Astrocyte (in vitro differentiated cells and primary cell): Measurements from ENCODE around the gene PRRC1. TPM values are rescaled to one million over a fixed set of nuclear protein-coding genes. Genes with fewer than 3 reads are reported as not detected.
A peak's percentile ranks its signal among the peaks of the same experiment; 100 is the strongest.

Experiments
- DNase-seq: peaks from one replicate; pipeline ENCODE4 v3.0.0-alpha.2; 2010; ENCODE audit warnings: low read depth
- FAIRE-seq: peaks from 2 replicates; lab custom pipeline; 2011; peaks lifted over from hg19 to GRCh38; lab: Jason Lieb, UNC
- H2AFZ ChIP-seq: 2 replicates; pipeline ENCODE4 v1.6.0; 2012; ENCODE audit warnings: low read depth, low read length, inconsistent platforms
- H3K27ac ChIP-seq: 2 replicates; pipeline ENCODE4 v1.5.1; 2011; ENCODE audit warnings: low read depth, low read length, inconsistent platforms
- H3K27me3 ChIP-seq: 2 replicates; pipeline ENCODE4 v1.6.0; 2011; ENCODE audit warnings: low read length, inconsistent platforms; ENCODE audit not compliant: insufficient read depth
- H3K36me3 ChIP-seq: 2 replicates; pipeline ENCODE4 v1.5.1; 2011; ENCODE audit warnings: low read length, inconsistent platforms; ENCODE audit not compliant: insufficient read depth
- H3K4me1 ChIP-seq: 2 replicates; pipeline ENCODE4 v1.5.1; 2011; ENCODE audit warnings: low read length, inconsistent platforms; ENCODE audit not compliant: insufficient read depth
- H3K4me2 ChIP-seq: 2 replicates; pipeline ENCODE4 v1.6.0; 2012; ENCODE audit warnings: low read length, inconsistent platforms
- H3K4me3 ChIP-seq: 2 replicates; pipeline ENCODE4 v1.5.1; 2011; ENCODE audit warnings: low read depth, mild to moderate bottlenecking, low read length, inconsistent platforms; ENCODE audit not compliant: insufficient read depth
- H3K79me2 ChIP-seq: 2 replicates; pipeline ENCODE4 v1.6.0; 2012; ENCODE audit warnings: mild to moderate bottlenecking, low read length, inconsistent platforms; ENCODE audit not compliant: insufficient read depth
- H3K9ac ChIP-seq: 2 replicates; pipeline ENCODE4 v1.6.0; 2012; ENCODE audit warnings: mild to moderate bottlenecking, low read length, inconsistent platforms
- H3K9me3 ChIP-seq: 2 replicates; pipeline ENCODE4 v1.5.1; 2012; ENCODE audit warnings: low read depth, mild to moderate bottlenecking, low read length, inconsistent platforms; ENCODE audit not compliant: insufficient read depth
- H4K20me1 ChIP-seq: 2 replicates; pipeline ENCODE4 v1.6.0; 2012; ENCODE audit warnings: low read length, inconsistent platforms; ENCODE audit not compliant: insufficient read depth
- H3K27ac Mint-ChIP-seq: one replicate; pipeline ENCODE4 v1.8.0; 2021; ENCODE audit warnings: mild to moderate bottlenecking, mixed read lengths; ENCODE audit not compliant: unreplicated experiment
- H3K27me3 Mint-ChIP-seq: one replicate; pipeline ENCODE4 v1.8.0; 2021; ENCODE audit warnings: low read depth, mixed read lengths; ENCODE audit not compliant: unreplicated experiment
- H3K36me3 Mint-ChIP-seq: one replicate; pipeline ENCODE4 v1.8.0; 2021; ENCODE audit warnings: low read depth, mixed read lengths; ENCODE audit not compliant: unreplicated experiment
- H3K4me1 Mint-ChIP-seq: one replicate; pipeline ENCODE4 v1.8.0; 2021; ENCODE audit warnings: low read depth, mixed read lengths; ENCODE audit not compliant: unreplicated experiment
- H3K4me3 Mint-ChIP-seq: one replicate; pipeline ENCODE4 v1.8.0; 2021; ENCODE audit warnings: mild to moderate bottlenecking, moderate library complexity, mixed read lengths; ENCODE audit not compliant: unreplicated experiment
- H3K9me3 Mint-ChIP-seq: one replicate; pipeline ENCODE4 v1.8.0; 2021; ENCODE audit warnings: mild to moderate bottlenecking, mixed read lengths; ENCODE audit not compliant: unreplicated experiment
- EZH2 ChIP-seq: IDR thresholded peaks from 2 replicates; pipeline ENCODE4 v1.6.1; 2012; ENCODE audit warnings: mild to moderate bottlenecking, low read length, inconsistent platforms; ENCODE audit not compliant: insufficient read depth
- total RNA-seq: library from RNA; stranded (reverse); gene quantifications from 2 replicates; pipeline ENCODE4 v1.2.1, GENCODE V29; 2021
- TF ChIP-seq, protein P1 (sequence below): IDR thresholded peaks from 2 replicates; pipeline ENCODE4 v1.5.1; 2011; ENCODE audit warnings: low read depth, mild to moderate bottlenecking, inconsistent platforms, low read length, moderate library complexity; ENCODE audit not compliant: insufficient read depth

Gene PRRC1
- total RNA-seq, 1 donor from 2014 or later = 131 TPM

GRCh38 chr5:127555826-127556225, 38.4 kb downstream of the PRRC1 start:
- FAIRE-seq (no peak), DNase-seq (peak; percentile 4)
- H3K4me1 Mint-ChIP-seq = peaks cover 11% of the 10 kb centered on the region
- Histone ChIP-seq H2AFZ (no peak overlapping the region), H3K27ac (no peak overlapping the region), H3K9ac (no peak overlapping the region), H3K4me1 (no peaks in the 10 kb centered on the region), H3K4me2 (no peak overlapping the region), H3K79me2 (no peaks in the 10 kb centered on the region), H3K27me3 (no peaks in the 10 kb centered on the region), H4K20me1 (peaks cover 25% of the 10 kb centered on the region), H3K9me3 (no peaks in the 10 kb centered on the region), H3K4me3 (no peak overlapping the region), H3K36me3 (peaks cover 25% of the 10 kb centered on the region)
- TF ChIP-seq EZH2 = no peak
- TF ChIP-seq, protein P1, sequence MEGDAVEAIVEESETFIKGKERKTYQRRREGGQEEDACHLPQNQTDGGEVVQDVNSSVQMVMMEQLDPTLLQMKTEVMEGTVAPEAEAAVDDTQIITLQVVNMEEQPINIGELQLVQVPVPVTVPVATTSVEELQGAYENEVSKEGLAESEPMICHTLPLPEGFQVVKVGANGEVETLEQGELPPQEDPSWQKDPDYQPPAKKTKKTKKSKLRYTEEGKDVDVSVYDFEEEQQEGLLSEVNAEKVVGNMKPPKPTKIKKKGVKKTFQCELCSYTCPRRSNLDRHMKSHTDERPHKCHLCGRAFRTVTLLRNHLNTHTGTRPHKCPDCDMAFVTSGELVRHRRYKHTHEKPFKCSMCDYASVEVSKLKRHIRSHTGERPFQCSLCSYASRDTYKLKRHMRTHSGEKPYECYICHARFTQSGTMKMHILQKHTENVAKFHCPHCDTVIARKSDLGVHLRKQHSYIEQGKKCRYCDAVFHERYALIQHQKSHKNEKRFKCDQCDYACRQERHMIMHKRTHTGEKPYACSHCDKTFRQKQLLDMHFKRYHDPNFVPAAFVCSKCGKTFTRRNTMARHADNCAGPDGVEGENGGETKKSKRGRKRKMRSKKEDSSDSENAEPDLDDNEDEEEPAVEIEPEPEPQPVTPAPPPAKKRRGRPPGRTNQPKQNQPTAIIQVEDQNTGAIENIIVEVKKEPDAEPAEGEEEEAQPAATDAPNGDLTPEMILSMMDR = no peak
- H3K27me3 Mint-ChIP-seq = no peaks in the 10 kb centered on the region
- H3K27ac Mint-ChIP-seq = peak overlapping the region; percentile 51
- H3K9me3 Mint-ChIP-seq = no peaks in the 10 kb centered on the region
- no peak overlapping the region for H3K4me3 Mint-ChIP-seq
- peaks cover 16% of the 10 kb centered on the region for H3K36me3 Mint-ChIP-seq

GRCh38 chr5:127556609-127557334, 39.3 kb downstream of the PRRC1 start:
- H3K4me1 Mint-ChIP-seq = peaks cover 15% of the 10 kb centered on the region

More at GRCh38 chr5:127556609-127557334, 39.3 kb downstream of the PRRC1 start:
- no peak for TF ChIP-seq EZH2
- TF ChIP-seq, protein P1 = no peak
- Histone ChIP-seq H3K27ac (no peak overlapping the region), H3K36me3 (peaks cover 16% of the 10 kb centered on the region), H3K9ac (no peak overlapping the region), H3K79me2 (no peaks in the 10 kb centered on the region), H3K4me3 (no peak overlapping the region), H3K27me3 (no peaks in the 10 kb centered on the region), H3K4me2 (no peak overlapping the region), H3K4me1 (peaks cover 6% of the 10 kb centered on the region), H3K9me3 (no peaks in the 10 kb centered on the region), H2AFZ (no peak overlapping the region), H4K20me1 (peaks cover 18% of the 10 kb centered on the region)
- no peak for DNase-seq
- FAIRE-seq = no peak
- Mint-ChIP-seq H3K36me3 (peaks cover 16% of the 10 kb centered on the region), H3K27me3 (no peaks in the 10 kb centered on the region), H3K9me3 (no peaks in the 10 kb centered on the region), H3K27ac (no peak overlapping the region), H3K4me3 (no peak overlapping the region)
